Measurements from ENCODE around the gene CPE. TPM values are rescaled to one million over a fixed set of nuclear protein-coding genes. Genes with fewer than 3 reads are reported as not detected.

CPE gene
- polyA plus RNA-seq, 10 donors, result 68.2 to 140 (median 102) TPM

Other genes starting within 250 kb of the CPE start
- gene KLHL2, start 171.4 kb upstream of the CPE start, polyA plus RNA-seq (ENCODE audit: insufficient read length in 10 of 10), result 10 to 100 TPM in 2 of 10 donors, 1 to 10 TPM in 8; 7.6 to 11.3 (median 8.5) TPM
- 10 to 100 TPM; 18.2 to 39.5 (median 29.9) TPM for gene MSMO1, start 51.3 kb upstream of the CPE start, polyA plus RNA-seq (ENCODE audit: insufficient read length in 10 of 10)

Measured in muscle of back (tissue), 10 donors.